Naive B cell (primary cell): ENCODE data around the gene TCF7L2. TPM values are rescaled to one million over a fixed set of nuclear protein-coding genes. Genes with fewer than 3 reads are reported as not detected.

Source experiments
- ATAC-seq, 2 donors: fragments of 150-1000 bp; cut with Tn5 transposase; 2 replicates each; pipeline ENCODE4 v1.10.0; 2021; ENCODE audit warnings: low read depth in 2 of 2, mild to moderate bottlenecking in 2 of 2, moderate library complexity in 2 of 2
- DNase-seq: peaks from one replicate; pipeline ENCODE4 v3.0.0; 2022
- H3K27ac Mint-ChIP-seq, 6 donors: one replicate each; pipeline ENCODE4 v1.8.0; 2020 to 2022; ENCODE audit warnings: mild to moderate bottlenecking in 6 of 6, mixed read lengths in 6 of 6, moderate library complexity in 5 of 6, inconsistent platforms in 2 of 6
- H3K27me3 Mint-ChIP-seq, 3 donors: one replicate each; pipeline ENCODE4 v1.8.0; 2021 to 2022; ENCODE audit warnings: mixed read lengths in 3 of 3, mild to moderate bottlenecking in 1 of 3
- H3K36me3 Mint-ChIP-seq, 2 donors: one replicate each; pipeline ENCODE4 v1.8.0; 2020 to 2022; ENCODE audit warnings: mixed read lengths in 2 of 2, inconsistent platforms in 1 of 2, mild to moderate bottlenecking in 1 of 2
- H3K4me1 Mint-ChIP-seq, 3 donors: one replicate each; pipeline ENCODE4 v1.8.0; 2020 to 2022; ENCODE audit warnings: mixed read lengths in 3 of 3, inconsistent platforms in 1 of 3, mild to moderate bottlenecking in 1 of 3, moderate library complexity in 1 of 3
- H3K4me3 Mint-ChIP-seq, 8 donors: one replicate each; pipeline ENCODE4 v1.8.0; 2020 to 2022; ENCODE audit warnings: mild to moderate bottlenecking in 8 of 8, mixed read lengths in 8 of 8, moderate library complexity in 8 of 8, inconsistent platforms in 2 of 8
- H3K9me3 Mint-ChIP-seq, 7 donors: one replicate each; pipeline ENCODE4 v1.8.0; 2020 to 2022; ENCODE audit warnings: mixed read lengths in 7 of 7, mild to moderate bottlenecking in 5 of 7, inconsistent platforms in 2 of 7, moderate library complexity in 1 of 7
- polyA plus RNA-seq, 6 donors: library from polyadenylated mRNA; unstranded; fragments of 300-500 nt; fragmentation: Illumina TruSeq; gene quantifications; one replicate each; pipeline ENCODE4 v1.2.3, GENCODE V29; 2021; ENCODE audit warnings: low read depth in 6 of 6

The TCF7L2 gene
- polyA plus RNA-seq, 6 donors from 2014 or later, result 0.30 TPM; not detected in 5

DNA sequence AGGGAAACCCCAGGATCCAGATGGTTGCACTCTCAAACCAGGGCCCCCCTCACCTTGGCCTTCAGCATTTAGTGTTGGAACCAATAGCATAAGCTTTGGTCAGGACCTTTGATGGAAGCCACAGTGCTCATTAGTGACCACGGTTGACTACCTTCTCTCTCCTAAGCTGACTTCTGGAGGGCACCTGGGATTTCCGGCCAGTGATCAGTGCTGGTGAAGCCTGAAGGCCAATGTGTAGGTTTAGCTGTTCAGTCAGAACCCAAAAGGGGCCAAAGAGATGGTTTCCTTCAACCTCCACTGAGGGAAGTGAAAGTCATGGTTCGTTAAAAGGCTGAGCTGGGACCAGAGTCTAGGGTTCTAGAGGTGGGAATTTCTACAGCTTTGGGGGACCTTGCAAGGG, 46.4 kb downstream of the TCF7L2 start:
- Mint-ChIP-seq H3K4me1 (peaks cover 0 to 4% (median 3%) of the 10 kb centered on the region in 3 donors), H3K36me3 (no peaks in the 10 kb centered on the region), H3K9me3 (no peaks in the 10 kb centered on the region), H3K4me3 (no peak overlapping the region), H3K27me3 (peaks cover 33 to 39% (median 35%) of the 10 kb centered on the region in 3 donors), H3K27ac (no peak overlapping the region)
- no peak for DNase-seq
- no peak for ATAC-seq

DNA sequence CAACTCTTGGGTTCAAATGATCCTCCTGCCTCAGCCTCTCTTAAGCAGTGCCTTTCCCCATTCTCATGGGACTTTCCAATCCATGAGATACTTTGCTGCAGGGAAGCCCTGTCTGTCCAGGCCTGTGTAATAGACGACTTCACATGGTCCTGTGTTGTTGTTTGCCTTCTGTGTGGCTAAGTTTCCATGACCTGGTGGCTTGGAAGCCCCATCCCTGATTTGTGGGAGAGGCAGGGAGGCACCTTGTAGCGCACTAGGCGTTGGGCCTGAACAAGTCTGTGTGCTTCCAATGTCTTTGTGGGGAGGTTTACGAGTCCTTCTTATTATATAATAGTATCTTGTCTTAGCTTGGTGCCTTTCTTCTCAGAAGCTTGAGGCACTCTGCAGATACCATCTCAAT, 49.1 kb downstream of the TCF7L2 start:
- peak overlapping the region in 2 of 6 donors; percentile 44 to 82 for H3K27ac Mint-ChIP-seq
- H3K4me3 Mint-ChIP-seq, result no peak overlapping the region
- DNase-seq (no peak), ATAC-seq (no peak)
- H3K36me3 Mint-ChIP-seq, result no peaks in the 10 kb centered on the region
- no peaks in the 10 kb centered on the region for H3K9me3 Mint-ChIP-seq
- peaks cover 0 to 4% (median 3%) of the 10 kb centered on the region in 3 donors for H3K4me1 Mint-ChIP-seq
- H3K27me3 Mint-ChIP-seq, result peaks cover 22 to 27% (median 24%) of the 10 kb centered on the region in 3 donors

DNA sequence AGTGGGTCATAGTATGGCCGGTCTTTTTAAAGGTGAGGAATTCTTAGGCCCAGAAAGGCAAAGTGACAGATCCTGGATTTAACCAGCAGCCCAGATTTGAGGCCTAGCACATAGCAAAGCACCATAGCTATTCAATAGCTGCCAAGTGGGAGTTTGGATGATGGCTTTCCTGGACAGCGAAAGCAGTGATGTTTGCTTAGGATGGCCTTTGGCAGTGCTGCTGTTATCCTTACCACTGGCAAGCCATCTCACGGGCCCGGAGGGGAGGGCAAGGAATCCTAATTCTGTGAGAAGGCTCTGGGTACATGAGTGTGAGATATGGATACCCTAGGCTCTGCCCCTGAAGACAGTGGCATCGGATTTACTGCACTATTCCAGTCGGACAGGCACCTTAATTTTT, 50.4 kb downstream of the TCF7L2 start:
- no peak overlapping the region for H3K27ac Mint-ChIP-seq
- peaks cover 0 to 4% (median 3%) of the 10 kb centered on the region in 3 donors for H3K4me1 Mint-ChIP-seq
- H3K36me3 Mint-ChIP-seq, result no peaks in the 10 kb centered on the region
- DNase-seq (no peak), ATAC-seq (no peak)
- peaks cover 19 to 24% (median 20%) of the 10 kb centered on the region in 3 donors for H3K27me3 Mint-ChIP-seq
- no peaks in the 10 kb centered on the region for H3K9me3 Mint-ChIP-seq
- no peak overlapping the region for H3K4me3 Mint-ChIP-seq

DNA sequence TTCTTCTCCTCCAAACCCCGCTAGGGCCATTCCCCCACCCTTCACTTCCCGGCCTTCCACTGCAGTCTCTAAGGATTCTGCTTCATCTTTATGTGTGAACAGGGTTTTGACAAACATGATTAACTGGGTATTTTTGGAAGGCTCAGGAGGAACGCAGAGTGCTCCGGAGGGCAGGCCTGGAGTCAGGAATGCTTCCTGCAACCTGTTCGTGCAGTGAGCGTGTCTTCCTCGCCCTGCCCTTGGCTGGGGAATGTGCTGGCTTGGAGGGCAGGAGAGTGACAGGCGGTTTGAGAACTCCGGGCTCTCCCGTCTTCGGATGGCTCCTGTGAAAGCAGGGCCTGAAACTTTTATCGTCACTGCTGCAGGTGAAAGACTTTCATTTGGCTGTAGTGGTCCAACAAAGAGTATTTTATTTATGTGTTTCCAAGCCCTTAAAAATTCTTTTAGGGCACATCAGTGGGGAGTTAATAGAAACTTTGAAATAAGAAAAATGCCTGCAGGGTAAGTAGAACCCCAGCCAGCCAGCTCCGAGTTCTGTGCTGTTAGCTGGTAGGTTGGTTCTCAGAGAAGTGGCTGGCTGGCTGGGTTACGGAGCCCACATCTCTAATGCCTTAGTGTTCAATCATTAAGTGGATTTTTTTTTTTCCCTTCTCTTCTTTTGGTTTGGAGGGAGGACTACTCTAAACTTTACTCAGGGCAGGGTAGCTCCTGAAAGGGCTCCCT, 51.0 kb downstream of the TCF7L2 start:
- peaks cover 0 to 4% (median under 1%) of the 10 kb centered on the region in 3 donors for H3K4me1 Mint-ChIP-seq
- DNase-seq (no peak), ATAC-seq (no peak)
- H3K27ac Mint-ChIP-seq, result no peak overlapping the region
- peaks cover 19 to 25% (median 20%) of the 10 kb centered on the region in 3 donors for H3K27me3 Mint-ChIP-seq
- H3K4me3 Mint-ChIP-seq, result no peak overlapping the region
- no peaks in the 10 kb centered on the region for H3K36me3 Mint-ChIP-seq
- H3K9me3 Mint-ChIP-seq, result no peaks in the 10 kb centered on the region

DNA sequence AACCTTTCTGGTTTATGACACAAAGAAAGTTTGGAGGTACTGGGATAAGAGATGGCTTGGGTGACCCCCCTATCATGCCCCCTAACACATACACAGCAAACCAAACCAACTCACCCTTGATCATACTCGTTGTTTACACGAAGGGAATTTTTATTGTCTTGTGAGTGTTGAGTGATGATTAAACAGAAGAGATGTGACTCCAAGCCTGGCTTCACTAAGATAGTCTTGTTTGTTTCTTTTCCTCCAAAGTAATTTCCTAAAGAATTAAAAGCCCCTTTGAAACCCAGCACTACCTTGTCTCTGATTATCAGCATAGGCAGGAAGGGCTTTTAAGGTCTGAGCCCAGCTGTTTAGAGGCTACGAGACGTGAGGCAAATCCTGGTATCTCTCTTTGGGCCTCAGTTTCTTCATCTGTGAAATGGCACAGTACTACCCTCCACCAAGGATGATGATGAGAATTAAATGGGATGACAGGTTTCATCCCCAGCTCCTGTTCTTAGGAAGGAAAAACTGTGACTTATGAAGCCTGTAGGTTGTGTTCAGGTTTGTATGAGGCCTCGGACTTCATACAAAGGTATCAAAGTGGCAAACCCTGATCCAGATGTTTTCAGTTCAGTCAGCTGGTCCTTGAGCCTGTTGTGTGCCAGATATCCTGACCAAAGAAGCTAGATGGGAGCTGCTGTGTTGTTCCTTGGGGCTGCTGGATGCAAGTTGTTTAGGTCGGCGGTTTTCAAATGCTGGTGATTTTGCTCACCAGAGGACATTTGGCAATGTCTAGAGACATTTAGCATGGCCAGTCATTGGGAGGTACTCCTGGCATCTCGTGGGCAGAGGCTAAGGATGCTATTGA, 51.8 kb downstream of the TCF7L2 start:
- Mint-ChIP-seq H3K27ac (no peak overlapping the region), H3K4me1 (peaks cover 0 to under 1% (median 0%) of the 10 kb centered on the region in 3 donors), H3K9me3 (no peaks in the 10 kb centered on the region), H3K36me3 (no peaks in the 10 kb centered on the region), H3K27me3 (peaks cover 19 to 32% (median 22%) of the 10 kb centered on the region in 3 donors), H3K4me3 (no peak overlapping the region)
- ATAC-seq (no peak), DNase-seq (no peak)

DNA sequence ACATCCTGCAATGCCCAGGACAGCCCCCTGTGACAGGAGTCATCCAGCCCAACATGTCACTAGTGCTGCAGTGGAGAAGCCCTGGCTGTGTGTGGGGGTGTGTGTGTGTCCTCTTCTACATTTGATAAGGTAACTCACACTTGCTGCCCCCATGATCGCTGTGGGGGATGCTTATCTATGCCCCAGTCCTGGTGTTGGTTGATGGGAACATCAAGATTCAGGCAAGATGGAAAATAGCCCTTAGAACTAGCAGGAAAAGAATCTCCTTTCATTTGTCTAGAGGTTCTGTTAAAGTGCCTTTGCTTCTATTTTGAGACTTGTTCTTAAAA, 52.4 kb downstream of the TCF7L2 start:
- Mint-ChIP-seq H3K27ac (no peak overlapping the region), H3K9me3 (no peaks in the 10 kb centered on the region), H3K4me1 (no peaks in the 10 kb centered on the region), H3K4me3 (no peak overlapping the region), H3K27me3 (peaks cover 22 to 29% (median 26%) of the 10 kb centered on the region in 3 donors), H3K36me3 (no peaks in the 10 kb centered on the region)
- ATAC-seq, result no peak
- no peak for DNase-seq

DNA sequence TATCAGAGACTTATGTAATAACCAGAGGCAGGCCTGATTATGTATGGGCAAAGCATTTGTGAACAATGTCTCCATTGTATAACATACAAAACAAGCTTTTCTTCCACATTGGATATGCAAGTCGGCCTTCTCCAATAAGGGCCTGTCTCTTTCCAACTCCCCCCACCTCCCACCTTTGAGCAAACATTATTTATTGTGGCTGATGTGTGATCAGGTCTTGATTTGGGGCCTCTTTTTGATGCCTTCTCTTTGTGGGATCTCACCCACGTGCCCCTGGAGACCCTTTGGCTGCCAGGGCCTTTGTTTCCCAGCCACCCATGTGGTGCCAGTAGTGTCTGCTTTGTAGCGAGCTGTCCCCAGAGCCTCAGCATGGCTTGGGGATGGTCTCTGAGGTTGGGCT, 53.0 kb downstream of the TCF7L2 start:
- no peak overlapping the region for H3K4me3 Mint-ChIP-seq
- H3K27ac Mint-ChIP-seq, result no peak overlapping the region
- ATAC-seq, result no peak
- H3K4me1 Mint-ChIP-seq, result peaks cover 0 to under 1% (median 0%) of the 10 kb centered on the region in 3 donors
- no peak for DNase-seq
- H3K36me3 Mint-ChIP-seq, result no peaks in the 10 kb centered on the region
- no peaks in the 10 kb centered on the region for H3K9me3 Mint-ChIP-seq
- H3K27me3 Mint-ChIP-seq, result peaks cover 23 to 30% (median 30%) of the 10 kb centered on the region in 3 donors

DNA sequence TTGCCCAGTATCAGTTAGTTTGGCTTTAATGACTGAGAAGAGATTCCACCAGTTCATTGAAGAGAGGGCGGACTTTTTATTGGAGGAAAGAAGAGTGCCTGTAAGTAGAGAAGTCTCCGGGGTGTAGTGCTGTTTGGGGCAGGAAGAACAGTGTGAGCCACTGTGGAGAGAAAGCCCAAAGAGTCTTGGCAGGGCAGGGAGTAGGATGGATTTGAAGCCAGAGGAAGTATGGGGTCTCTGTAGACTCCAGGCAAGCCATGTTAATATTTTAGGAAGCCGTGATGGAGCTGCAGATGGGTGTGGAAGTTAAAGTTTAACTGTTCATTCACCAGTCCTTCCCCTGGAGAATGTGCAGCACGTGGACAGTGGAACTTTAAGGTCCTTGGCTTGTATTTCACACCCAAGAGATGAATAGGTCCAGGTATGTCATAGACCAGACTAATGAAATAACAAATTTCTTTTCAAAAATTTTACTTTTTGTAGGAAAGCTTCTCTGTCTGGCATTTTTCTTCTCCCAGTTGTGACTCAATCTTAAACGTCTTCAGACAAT, 54.1 kb downstream of the TCF7L2 start:
- Mint-ChIP-seq H3K4me3 (no peak overlapping the region), H3K9me3 (no peaks in the 10 kb centered on the region), H3K4me1 (peaks cover 0 to 2% (median 0%) of the 10 kb centered on the region in 3 donors), H3K27ac (no peak overlapping the region), H3K36me3 (no peaks in the 10 kb centered on the region), H3K27me3 (peaks cover 33 to 35% (median 34%) of the 10 kb centered on the region in 3 donors)
- ATAC-seq, result no peak
- no peak for DNase-seq

DNA sequence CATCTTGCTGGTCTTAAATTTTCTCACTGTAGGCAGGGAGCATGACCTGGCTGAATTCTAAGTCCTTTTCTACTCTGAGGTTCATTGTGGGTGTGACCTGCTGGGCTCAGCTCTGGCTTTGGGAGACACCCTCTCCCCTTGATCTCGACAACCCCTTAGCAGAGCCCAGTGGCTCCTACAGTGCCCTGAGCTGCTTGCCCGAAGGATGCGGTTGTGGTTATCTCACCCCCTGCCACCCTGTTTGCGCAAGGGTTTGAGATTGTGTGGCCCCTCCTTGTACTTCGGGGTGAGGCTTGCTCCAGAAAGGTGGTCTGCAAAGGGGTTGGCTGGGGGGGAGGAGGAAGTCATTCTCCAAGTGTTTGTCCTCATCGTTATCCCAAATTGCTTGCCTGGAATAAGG, 55.3 kb downstream of the TCF7L2 start:
- Mint-ChIP-seq H3K27ac (no peak overlapping the region), H3K4me3 (no peak overlapping the region), H3K36me3 (no peaks in the 10 kb centered on the region), H3K27me3 (peaks cover 28 to 36% (median 35%) of the 10 kb centered on the region in 3 donors), H3K9me3 (no peaks in the 10 kb centered on the region), H3K4me1 (peaks cover 0 to 2% (median 0%) of the 10 kb centered on the region in 3 donors)
- ATAC-seq (no peak), DNase-seq (no peak)

DNA sequence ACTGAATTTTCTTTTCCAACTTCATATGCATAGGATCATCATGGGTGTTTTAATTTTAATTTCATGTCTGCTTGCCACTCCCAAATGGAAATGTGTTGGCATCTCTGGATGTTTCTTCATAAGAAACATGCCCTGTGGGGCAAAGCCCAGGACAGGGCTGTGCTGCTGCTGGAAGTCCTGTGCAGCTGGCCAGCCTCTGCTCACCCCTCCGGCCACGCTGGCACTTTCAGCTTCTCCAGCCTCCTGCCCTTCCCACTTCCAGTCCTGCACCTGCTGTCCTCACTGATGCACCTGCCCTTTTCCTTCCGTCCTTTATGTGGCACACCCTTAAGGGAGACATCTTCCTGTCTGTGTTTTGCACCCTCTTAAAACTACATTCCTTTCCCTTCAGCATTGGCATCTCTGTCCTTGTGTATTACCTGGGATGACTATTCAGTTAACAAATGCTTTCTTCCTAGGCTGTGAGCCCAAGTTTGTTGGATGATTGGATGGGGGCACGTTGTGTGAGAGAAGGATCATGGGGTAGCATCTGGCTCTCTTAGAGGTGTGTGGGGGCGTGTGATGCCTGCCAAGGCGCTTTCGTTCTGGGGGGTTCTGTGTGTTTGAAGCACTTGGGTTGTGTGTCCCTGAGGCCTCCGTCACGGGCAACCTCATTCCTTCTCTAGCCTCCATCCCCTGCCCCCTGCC, 56.8 kb downstream of the TCF7L2 start:
- ATAC-seq (no peak), DNase-seq (no peak)
- H3K4me3 Mint-ChIP-seq, result no peak overlapping the region
- peaks cover 0 to 2% (median 0%) of the 10 kb centered on the region in 3 donors for H3K4me1 Mint-ChIP-seq
- peaks cover 28 to 36% (median 36%) of the 10 kb centered on the region in 3 donors for H3K27me3 Mint-ChIP-seq
- H3K36me3 Mint-ChIP-seq, result no peaks in the 10 kb centered on the region
- H3K27ac Mint-ChIP-seq, result peak overlapping the region in 1 of 6 donors; percentile 74
- peaks cover 0 to 4% (median 0%) of the 10 kb centered on the region in 7 donors for H3K9me3 Mint-ChIP-seq

DNA sequence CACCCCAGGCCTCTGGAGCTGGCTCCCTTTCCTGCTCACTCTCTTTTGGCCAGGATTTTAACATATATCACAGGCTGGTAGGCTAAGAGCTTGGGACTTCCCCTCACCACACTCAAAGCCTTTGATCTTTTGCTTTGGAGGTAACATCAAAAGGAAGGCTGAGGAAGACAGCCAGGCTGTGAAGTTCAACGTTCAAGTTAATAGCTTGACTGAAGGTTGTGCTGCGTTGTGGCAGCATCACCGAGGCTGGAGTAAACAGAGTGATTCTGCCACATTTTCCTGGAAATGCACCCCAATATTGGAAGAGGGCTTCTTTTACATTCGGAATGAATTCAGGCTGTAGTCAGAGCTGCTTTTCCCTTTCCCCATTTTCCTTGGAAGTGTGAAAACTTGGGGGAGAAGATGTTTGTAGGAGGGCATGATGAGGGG, 57.3 kb downstream of the TCF7L2 start:
- ATAC-seq, result no peak
- Mint-ChIP-seq H3K36me3 (no peaks in the 10 kb centered on the region), H3K4me3 (no peak overlapping the region), H3K27ac (no peak overlapping the region), H3K4me1 (peaks cover 0 to 2% (median 0%) of the 10 kb centered on the region in 3 donors), H3K27me3 (peaks cover 28 to 36% (median 36%) of the 10 kb centered on the region in 3 donors), H3K9me3 (peaks cover 0 to 4% (median 0%) of the 10 kb centered on the region in 7 donors)
- DNase-seq, result no peak

DNA sequence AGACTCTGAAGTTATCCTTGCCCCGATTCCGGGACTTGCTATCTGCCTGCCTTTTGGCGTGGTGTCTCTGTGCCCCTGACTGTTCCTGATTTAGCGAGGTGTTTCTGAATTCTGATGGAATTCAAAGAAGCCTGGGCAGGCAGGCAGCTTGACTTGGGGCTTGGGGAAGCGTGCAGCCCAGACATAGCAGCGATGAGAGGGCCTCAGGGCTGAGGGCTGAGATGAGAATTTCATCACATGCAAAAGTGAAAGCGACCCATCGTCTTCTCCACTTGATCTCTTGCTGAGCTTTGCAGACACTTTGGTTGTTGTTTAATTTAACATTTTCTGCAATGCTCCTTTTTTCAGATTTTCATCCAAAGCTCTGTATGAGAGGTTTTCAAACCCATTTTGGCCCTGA, 57.8 kb downstream of the TCF7L2 start:
- peaks cover 0 to 4% (median 0%) of the 10 kb centered on the region in 7 donors for H3K9me3 Mint-ChIP-seq
- DNase-seq (no peak), ATAC-seq (no peak)
- H3K4me1 Mint-ChIP-seq, result peaks cover 0 to 2% (median 0%) of the 10 kb centered on the region in 3 donors
- no peaks in the 10 kb centered on the region for H3K36me3 Mint-ChIP-seq
- H3K4me3 Mint-ChIP-seq, result peak overlapping the region in 1 of 8 donors; percentile 39
- H3K27ac Mint-ChIP-seq, result no peak overlapping the region
- peaks cover 28 to 36% (median 36%) of the 10 kb centered on the region in 3 donors for H3K27me3 Mint-ChIP-seq
